ENCODE results near the gene TBX5. TPM values are rescaled to one million over a fixed set of nuclear protein-coding genes. Genes with fewer than 3 reads are reported as not detected.

The TBX5 gene
- total and polyA plus RNA-seq, 2 of the 4 experiments (the other 2 are of a cell fraction): 13.3 to 14.7 TPM

- Histone ChIP-seq H3K4me1 (ENCODE audit: control insufficient read depth, insufficient read depth, low read length) (peaks cover 3% of the 10 kb centered on the region), H3K9me3 (ENCODE audit: control insufficient read depth, insufficient read depth, low read length) (no peaks in the 10 kb centered on the region), H3K27me3 (ENCODE audit: control insufficient read depth, insufficient read depth, low read length) (no peaks in the 10 kb centered on the region; the same call in 1 of the 2 replicates), H2AFZ (replicated peaks; ENCODE audit: low read length, poor library complexity) (no peak overlapping the region), H3K79me1 (ENCODE audit: low read depth in 1 of 2, low read length in 2 of 2) (no peaks in the 10 kb centered on the region), H2AK9ac (replicated peaks; ENCODE audit: low read depth, low read length, poor library complexity) (no peak overlapping the region), H2BK20ac (ENCODE audit: low read depth, low read length) (no peak overlapping the region), H4K91ac (ENCODE audit: insufficient read depth, low read depth, low read length) (no peak overlapping the region), H3K18ac (ENCODE audit: low read depth, low read length) (no peak overlapping the region), H2BK120ac (ENCODE audit: low read depth, low read length) (no peak overlapping the region), H4K20me1 (ENCODE audit: insufficient read depth, low read length) (no peaks in the 10 kb centered on the region), H3K4ac (ENCODE audit: low read depth, low read length) (no peak overlapping the region), H2BK5ac (ENCODE audit: low read depth, low read length, poor library complexity, severe bottlenecking) (no peak overlapping the region), H3K14ac (replicated peaks; ENCODE audit: low read depth, low read length) (no peak overlapping the region), H3K36me3 (ENCODE audit: control insufficient read depth, insufficient read depth, low read length) (no peaks in the 10 kb centered on the region), H4K8ac (ENCODE audit: low read depth in 2 of 2, low read length in 2 of 2) (no peak overlapping the region), H3K27ac (ENCODE audit: insufficient read depth, low read length) (no peak overlapping the region), H3K4me2 (ENCODE audit: low read depth, low read length) (no peak overlapping the region), H2BK15ac (ENCODE audit: low read depth, low read length) (no peak overlapping the region), H4K5ac (ENCODE audit: low read depth, low read length) (no peak overlapping the region), H2AK5ac (ENCODE audit: low read depth, low read length) (no peak overlapping the region), H3K23ac (ENCODE audit: low read depth, low read length) (no peak overlapping the region), H3K56ac (ENCODE audit: extremely low read depth, insufficient read depth, low read length) (no peak overlapping the region), H3K9me1 (ENCODE audit: insufficient read depth, low read length) (no peaks in the 10 kb centered on the region), H3K9ac (ENCODE audit: low read depth, low read length) (no peak overlapping the region), H3K4me3 (ENCODE audit: insufficient read depth, low read depth, low read length) (no peak overlapping the region)
- in situ Hi-C loops (cut with MboI; ENCODE audit: low sequenced_read_pairs) (no loop called here), dilution Hi-C loops (cut with HindIII; ENCODE audit: low sequenced_read_pairs, unreplicated experiment) (no loop called here), intact Hi-C loops (cut with micrococcal nuclease) (no loop called here)
- ChIA-PET CTCF (no interaction called here), POLR2A (ENCODE audit: unreplicated experiment) (no interaction called here)
- BruUV-seq (replicated peaks): no TSS peak
- DNase-seq (no peak), ATAC-seq (ENCODE audit: low read depth) (no peak)
- TF ChIP-seq NFE2L2 (IDR thresholded peaks at IDR 0.05; ENCODE audit: low read depth, low read length) (no peak), RFX5 (IDR thresholded peaks at IDR 0.05; ENCODE audit: low read depth, low read length) (no peak), MAFK (IDR thresholded peaks at IDR 0.05; ENCODE audit: low read depth, low read length) (peak; percentile 90), POLR2A (IDR thresholded peaks at IDR 0.05; ENCODE audit: low read depth, low read length) (no peak), MXI1 (IDR thresholded peaks at IDR 0.05; ENCODE audit: borderline replicate concordance, low read depth, low read length) (no peak), SMC3 (IDR thresholded peaks at IDR 0.05; ENCODE audit: low read depth, low read length) (no peak)
Observed at GRCh38 chr12:114305446-114305845, 100.5 kb downstream of the TBX5 start.
